CD4-positive, CD25-positive, alpha-beta regulatory T cell (primary cell): ENCODE measurements around the gene C3orf70. TPM values are rescaled to one million over a fixed set of nuclear protein-coding genes. Genes with fewer than 3 reads are reported as not detected.

ENCODE experiments used
- ATAC-seq, 2 donors: fragments of 150-1000 bp; cut with Tn5 transposase; one replicate each; pipeline ENCODE4 v1.10.0; 2021; ENCODE audit warnings: low read depth in 2 of 2, moderate number of reproducible peaks in 2 of 2, moderate library complexity in 1 of 2
- DNase-seq, 3 donors: peaks; one replicate each; pipeline versions ENCODE4 v3.0.0 to v3.0.0-alpha.2; 2012 to 2022; ENCODE audit warnings: mixed read lengths in 1 of 3
- H3K27ac ChIP-seq: one replicate; pipeline ENCODE4 v1.7.0; 2013; ENCODE audit warnings: mild to moderate bottlenecking, low read length; ENCODE audit not compliant: insufficient read depth, poor library complexity, severe bottlenecking
- H3K27me3 ChIP-seq: one replicate; pipeline ENCODE4 v1.7.0; 2013; ENCODE audit warnings: low read length; ENCODE audit not compliant: control insufficient read depth, insufficient read depth
- H3K36me3 ChIP-seq: one replicate; pipeline ENCODE4 v1.7.0; 2013; ENCODE audit warnings: mild to moderate bottlenecking, low read length, moderate library complexity; ENCODE audit not compliant: control insufficient read depth, insufficient read depth
- H3K4me1 ChIP-seq: 2 replicates; pipeline ENCODE4 v1.7.0; 2013; ENCODE audit warnings: mild to moderate bottlenecking, low read length; ENCODE audit not compliant: insufficient read depth, control insufficient read depth, poor library complexity, severe bottlenecking
- H3K4me3 ChIP-seq: one replicate; pipeline ENCODE4 v1.7.0; 2013; ENCODE audit warnings: low read depth, mild to moderate bottlenecking, low read length, moderate library complexity
- H3K9me3 ChIP-seq, 2 experiments: 1 replicate in 1 of 2; 2 replicates in 1 of 2; pipeline ENCODE4 v1.7.0; 2013; ENCODE audit warnings: low read length in 2 of 2, mild to moderate bottlenecking in 1 of 2, moderate library complexity in 1 of 2; ENCODE audit not compliant: control insufficient read depth in 2 of 2
- H3K27ac Mint-ChIP-seq, 3 donors: one replicate each; pipeline ENCODE4 v1.8.0; 2020 to 2022; ENCODE audit warnings: mild to moderate bottlenecking in 3 of 3, mixed read lengths in 3 of 3, moderate library complexity in 2 of 3
- H3K27me3 Mint-ChIP-seq: one replicate; pipeline ENCODE4 v1.8.0; 2022; ENCODE audit warnings: mild to moderate bottlenecking, mixed read lengths
- H3K36me3 Mint-ChIP-seq: one replicate; pipeline ENCODE4 v1.8.0; 2020; ENCODE audit warnings: mixed read lengths
- H3K4me1 Mint-ChIP-seq, 4 donors: one replicate each; pipeline ENCODE4 v1.8.0; 2020 to 2022; ENCODE audit warnings: mixed read lengths in 4 of 4, mild to moderate bottlenecking in 1 of 4
- H3K4me3 Mint-ChIP-seq, 4 donors: one replicate each; pipeline ENCODE4 v1.8.0; 2020 to 2022; ENCODE audit warnings: mild to moderate bottlenecking in 4 of 4, mixed read lengths in 4 of 4, moderate library complexity in 3 of 4
- H3K9me3 Mint-ChIP-seq, 7 donors: one replicate each; pipeline ENCODE4 v1.8.0; 2020 to 2022; ENCODE audit warnings: mixed read lengths in 7 of 7, mild to moderate bottlenecking in 3 of 7, moderate library complexity in 2 of 7
- polyA plus RNA-seq, 4 donors: library from polyadenylated mRNA; unstranded; fragments of 300-500 nt; fragmentation: Illumina TruSeq; gene quantifications; one replicate each; pipeline ENCODE4 v1.2.3, GENCODE V29; 2021
- total RNA-seq: library from RNA; stranded (reverse); gene quantifications from one replicate; pipeline ENCODE4 v1.2.3, GENCODE V29; 2022

Gene C3orf70
- total and polyA plus RNA-seq, 5 donors from 2014 or later = not detected

DNA sequence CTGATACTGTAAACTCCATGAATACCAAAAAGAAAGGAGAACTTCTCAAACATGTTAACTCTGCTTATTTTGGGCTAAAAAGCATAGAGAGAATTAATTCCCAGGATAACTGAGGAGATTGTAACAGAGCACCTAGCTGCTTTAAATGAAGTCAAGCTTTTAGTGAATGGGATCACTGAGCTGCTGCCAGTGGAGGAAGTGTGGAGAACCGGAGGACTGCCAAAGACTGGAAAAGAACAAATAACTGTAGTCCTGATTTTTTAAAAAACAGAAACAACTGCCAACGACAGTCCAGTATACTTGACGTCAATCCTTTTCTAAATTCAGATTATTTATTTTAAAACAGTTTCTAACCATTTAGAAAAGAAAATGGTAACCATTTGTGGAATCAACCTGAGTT lies 3.3 kb downstream of the C3orf70 start:
- ATAC-seq = no peak
- Mint-ChIP-seq H3K27me3 (peaks cover 33% of the 10 kb centered on the region), H3K4me3 (no peak overlapping the region), H3K4me1 (peaks cover 0 to 5% (median 2%) of the 10 kb centered on the region in 4 donors), H3K27ac (no peak overlapping the region), H3K36me3 (no peaks in the 10 kb centered on the region), H3K9me3 (no peaks in the 10 kb centered on the region)
- Histone ChIP-seq H3K9me3 (no peaks in the 10 kb centered on the region), H3K27me3 (peaks cover 41% of the 10 kb centered on the region), H3K4me1 (peaks cover 12% of the 10 kb centered on the region), H3K4me3 (no peak overlapping the region), H3K27ac (no peak overlapping the region), H3K36me3 (no peaks in the 10 kb centered on the region)
- no peak for DNase-seq

DNA sequence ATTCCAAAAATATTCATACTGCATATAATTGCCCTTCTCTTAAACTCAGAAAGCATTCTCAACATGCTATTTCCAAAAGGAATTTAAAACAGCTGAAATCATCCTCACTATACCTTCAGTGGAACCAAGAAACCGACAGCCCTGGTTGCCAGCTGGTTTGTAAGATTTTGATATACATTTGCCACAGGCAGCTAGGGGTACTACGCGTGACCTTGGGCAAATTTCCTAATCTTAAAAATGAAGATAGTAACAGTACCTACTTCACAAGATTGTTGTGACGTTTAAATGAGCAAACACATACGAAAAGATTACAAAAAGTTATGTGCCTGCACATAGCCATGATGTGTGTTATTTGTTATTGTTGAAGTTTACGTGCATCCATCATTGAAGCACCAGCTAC lies 7.3 kb downstream of the C3orf70 start:
- Histone ChIP-seq H3K27me3 (peaks cover 24% of the 10 kb centered on the region), H3K36me3 (no peaks in the 10 kb centered on the region), H3K4me3 (no peak overlapping the region), H3K9me3 (no peaks in the 10 kb centered on the region), H3K27ac (no peak overlapping the region), H3K4me1 (no peaks in the 10 kb centered on the region)
- no peak for DNase-seq
- no peaks in the 10 kb centered on the region for H3K4me1 Mint-ChIP-seq
- peaks cover 26% of the 10 kb centered on the region for H3K27me3 Mint-ChIP-seq
- no peak for ATAC-seq
- H3K27ac Mint-ChIP-seq = no peak overlapping the region
- no peaks in the 10 kb centered on the region for H3K36me3 Mint-ChIP-seq
- H3K4me3 Mint-ChIP-seq = no peak overlapping the region
- H3K9me3 Mint-ChIP-seq = no peaks in the 10 kb centered on the region

DNA sequence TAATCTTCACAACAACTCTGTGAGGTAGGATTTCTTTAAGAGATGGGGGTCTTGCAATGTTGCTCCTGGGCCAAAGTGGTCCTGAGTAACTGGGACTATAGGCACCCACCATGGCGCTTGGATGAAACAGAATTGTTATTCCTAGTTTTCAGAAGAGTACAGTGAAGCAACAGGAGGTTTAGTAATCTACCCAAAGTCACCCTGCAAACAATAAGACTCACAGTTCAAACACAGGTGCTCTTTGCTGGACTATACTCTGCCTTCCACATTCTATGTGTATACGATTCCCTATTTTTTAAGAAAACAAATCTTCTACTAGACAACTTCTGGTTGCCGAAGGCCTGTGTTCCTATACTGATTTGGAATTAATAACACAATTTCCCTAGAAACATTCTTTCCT lies 8.1 kb downstream of the C3orf70 start:
- no peaks in the 10 kb centered on the region for H3K4me1 Mint-ChIP-seq
- ATAC-seq (no peak), DNase-seq (no peak)
- no peaks in the 10 kb centered on the region for H3K36me3 Mint-ChIP-seq
- no peaks in the 10 kb centered on the region for H3K9me3 ChIP-seq
- H3K27me3 Mint-ChIP-seq = peaks cover 21% of the 10 kb centered on the region
- H3K9me3 Mint-ChIP-seq = no peaks in the 10 kb centered on the region
- no peak overlapping the region for H3K4me3 Mint-ChIP-seq
- peaks cover 17% of the 10 kb centered on the region for H3K27me3 ChIP-seq
- no peak overlapping the region for H3K27ac ChIP-seq
- H3K4me1 ChIP-seq = no peaks in the 10 kb centered on the region
- no peak overlapping the region for H3K27ac Mint-ChIP-seq
- no peaks in the 10 kb centered on the region for H3K36me3 ChIP-seq
- no peak overlapping the region for H3K4me3 ChIP-seq

DNA sequence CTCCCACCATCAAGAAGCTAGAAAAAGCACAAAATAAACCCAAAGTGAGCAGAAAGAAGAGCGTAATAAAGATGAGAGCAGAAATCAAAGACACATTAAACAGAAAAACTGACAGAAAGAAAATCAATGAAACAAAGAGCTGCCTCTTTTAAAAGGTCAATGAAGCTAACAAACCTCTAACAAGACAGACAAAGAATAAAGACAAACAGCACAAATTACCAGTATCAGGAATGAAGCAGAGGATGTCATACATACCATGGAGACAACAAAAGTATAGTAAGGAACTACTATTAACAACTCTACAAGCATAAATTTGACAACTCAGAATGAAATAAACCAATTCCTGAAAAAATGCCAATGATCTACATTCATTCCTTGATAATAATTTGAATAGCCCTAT lies 15.0 kb downstream of the C3orf70 start:
- ATAC-seq (no peak), DNase-seq (no peak)
- Mint-ChIP-seq H3K27me3 (peaks cover 8% of the 10 kb centered on the region), H3K4me1 (no peaks in the 10 kb centered on the region), H3K27ac (no peak overlapping the region), H3K36me3 (no peaks in the 10 kb centered on the region), H3K9me3 (peaks cover 0 to 4% (median 2%) of the 10 kb centered on the region in 7 donors), H3K4me3 (no peak overlapping the region)
- Histone ChIP-seq H3K27ac (no peak overlapping the region), H3K4me1 (no peaks in the 10 kb centered on the region), H3K4me3 (no peak overlapping the region), H3K27me3 (no peaks in the 10 kb centered on the region), H3K9me3 (no peaks in the 10 kb centered on the region), H3K36me3 (no peaks in the 10 kb centered on the region)

DNA sequence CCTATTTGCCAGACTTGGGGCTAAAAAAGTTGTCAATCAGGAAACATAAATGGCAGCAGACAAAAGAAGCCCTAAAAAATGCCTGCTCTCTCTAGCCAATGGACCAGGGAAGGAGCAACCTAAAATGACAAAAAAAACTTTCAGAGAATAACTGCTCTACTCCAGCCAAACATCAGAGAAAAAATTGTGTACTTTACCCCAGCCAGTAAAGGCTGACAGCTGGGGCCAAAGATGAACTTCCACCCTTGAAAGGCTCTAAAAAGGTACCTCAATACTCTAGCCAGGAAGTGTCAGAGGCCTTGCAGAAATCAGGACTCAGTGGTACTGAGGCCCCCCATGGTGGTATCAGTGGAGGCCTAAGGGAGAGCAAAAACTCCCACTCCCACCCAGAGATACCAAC lies 18.4 kb downstream of the C3orf70 start:
- no peak for ATAC-seq
- DNase-seq = no peak
- peaks cover 0 to 4% (median 2%) of the 10 kb centered on the region in 7 donors for H3K9me3 Mint-ChIP-seq
- no peak overlapping the region for H3K4me3 Mint-ChIP-seq
- Histone ChIP-seq H3K4me3 (no peak overlapping the region), H3K9me3 (peaks cover 0 to 3% of the 10 kb centered on the region in 2 experiments), H3K27me3 (peaks cover 4% of the 10 kb centered on the region), H3K27ac (no peak overlapping the region), H3K4me1 (no peaks in the 10 kb centered on the region), H3K36me3 (no peaks in the 10 kb centered on the region)
- H3K4me1 Mint-ChIP-seq = no peaks in the 10 kb centered on the region
- no peak overlapping the region for H3K27ac Mint-ChIP-seq
- H3K36me3 Mint-ChIP-seq = no peaks in the 10 kb centered on the region
- peaks cover 8% of the 10 kb centered on the region for H3K27me3 Mint-ChIP-seq

DNA sequence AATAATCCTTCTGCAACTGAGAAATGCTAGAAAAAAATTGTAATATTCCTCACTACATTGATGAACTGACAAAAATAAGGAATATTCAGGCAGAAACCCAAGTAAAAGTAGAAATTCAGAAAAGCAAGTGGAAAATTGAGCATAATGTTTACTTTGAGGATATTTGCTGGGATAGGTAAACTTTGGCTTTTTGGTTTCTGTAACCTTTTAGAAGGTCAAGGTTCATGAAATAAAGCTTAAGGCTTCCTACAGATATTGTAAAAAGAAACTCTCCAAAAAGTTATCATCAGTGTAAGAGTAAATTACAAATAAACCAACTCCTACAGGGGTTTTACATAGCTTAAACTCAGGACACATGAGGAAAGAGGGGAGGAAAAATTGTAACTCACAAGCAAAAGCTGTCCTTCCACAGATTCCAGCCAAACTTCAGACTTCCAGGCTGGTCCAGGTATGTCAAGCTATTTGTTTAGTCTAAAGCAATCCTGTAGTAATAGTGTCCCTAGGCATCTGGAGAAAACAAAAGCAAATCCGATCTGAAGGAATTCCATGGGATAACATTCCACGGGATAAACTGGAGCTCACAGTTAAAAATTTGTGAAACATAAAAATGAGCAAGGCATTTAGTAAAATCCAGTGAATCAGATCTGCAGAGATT lies 21.1 kb downstream of the C3orf70 start:
- peaks cover 8% of the 10 kb centered on the region for H3K27me3 Mint-ChIP-seq
- no peak for ATAC-seq

DNA sequence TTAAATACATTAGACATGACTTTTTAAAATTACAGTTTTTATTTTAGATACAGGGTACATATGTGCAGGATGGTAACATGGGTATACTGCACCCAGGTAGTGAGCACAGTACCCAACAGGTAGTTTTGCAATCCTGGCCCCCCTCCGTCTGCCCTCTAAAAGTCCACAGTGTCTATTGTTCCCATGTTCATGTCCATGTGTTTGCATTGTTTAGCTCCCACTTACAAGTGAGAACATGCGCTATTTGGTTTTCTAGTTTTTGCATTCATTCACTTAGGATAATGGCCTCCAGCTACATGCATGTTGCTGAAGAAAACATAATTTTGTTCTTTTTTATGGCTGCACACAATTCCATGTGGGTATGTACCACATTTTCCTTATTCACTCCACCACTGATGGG lies 23.8 kb downstream of the C3orf70 start:
- H3K27me3 Mint-ChIP-seq = peaks cover 8% of the 10 kb centered on the region
- ATAC-seq (no peak), DNase-seq (no peak)
- Histone ChIP-seq H3K4me3 (no peak overlapping the region), H3K36me3 (no peaks in the 10 kb centered on the region), H3K27ac (no peak overlapping the region), H3K9me3 (peaks cover 0 to 3% of the 10 kb centered on the region in 2 experiments), H3K4me1 (no peaks in the 10 kb centered on the region), H3K27me3 (peaks cover 4% of the 10 kb centered on the region)
- H3K27ac Mint-ChIP-seq = no peak overlapping the region
- no peaks in the 10 kb centered on the region for H3K4me1 Mint-ChIP-seq
- H3K9me3 Mint-ChIP-seq = peaks cover 0 to 2% (median 0%) of the 10 kb centered on the region in 7 donors
- H3K36me3 Mint-ChIP-seq = no peaks in the 10 kb centered on the region
- H3K4me3 Mint-ChIP-seq = no peak overlapping the region

More for the DNA sequence above, 21.1 kb downstream of the C3orf70 start:
- Mint-ChIP-seq H3K9me3 (no peaks in the 10 kb centered on the region), H3K36me3 (no peaks in the 10 kb centered on the region), H3K27ac (no peak overlapping the region), H3K4me3 (no peak overlapping the region), H3K4me1 (no peaks in the 10 kb centered on the region)
- Histone ChIP-seq H3K36me3 (no peaks in the 10 kb centered on the region), H3K4me1 (no peaks in the 10 kb centered on the region), H3K9me3 (peaks cover 0 to 3% of the 10 kb centered on the region in 2 experiments), H3K27ac (no peak overlapping the region), H3K4me3 (no peak overlapping the region), H3K27me3 (peaks cover 4% of the 10 kb centered on the region)
- DNase-seq = no peak

DNA sequence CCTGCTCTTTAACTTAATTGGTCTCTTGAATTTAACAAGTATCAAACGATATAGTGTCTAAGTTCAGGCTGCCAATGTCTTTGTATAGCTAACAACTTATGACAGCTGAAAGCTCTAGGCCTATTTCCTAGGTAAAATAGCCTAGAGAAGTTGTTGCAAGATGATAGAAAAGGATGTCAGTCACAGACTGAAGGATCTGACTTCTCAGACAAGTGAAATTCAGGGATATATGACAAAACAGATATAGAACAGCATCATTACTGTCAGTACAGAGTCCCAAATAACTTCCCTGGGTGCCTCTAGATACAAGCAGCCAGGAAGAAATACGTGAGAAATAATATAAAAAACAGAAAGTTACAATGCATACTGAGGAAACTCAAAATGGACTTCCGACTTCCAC lies 26.7 kb downstream of the C3orf70 start:
- Mint-ChIP-seq H3K4me3 (no peak overlapping the region), H3K36me3 (no peaks in the 10 kb centered on the region), H3K27me3 (no peaks in the 10 kb centered on the region), H3K27ac (peak overlapping the region in 1 of 3 donors; percentile 20), H3K9me3 (peaks cover 0 to 3% (median 0%) of the 10 kb centered on the region in 7 donors), H3K4me1 (no peaks in the 10 kb centered on the region)
- H3K4me3 ChIP-seq = no peak overlapping the region
- no peaks in the 10 kb centered on the region for H3K4me1 ChIP-seq
- H3K36me3 ChIP-seq = no peaks in the 10 kb centered on the region
- H3K9me3 ChIP-seq = no peaks in the 10 kb centered on the region
- no peak for ATAC-seq
- DNase-seq = no peak
- H3K27me3 ChIP-seq = no peaks in the 10 kb centered on the region
- no peak overlapping the region for H3K27ac ChIP-seq
